HEK293T (cell line): ENCODE measurements around the gene SIPA1L3.

Source experiments
- BHLHE40 ChIP-seq: fragments of 450-650 bp; IDR thresholded peaks from 2 replicates; pipeline ENCODE4 v1.6.1; 2016; ENCODE audit warnings: mild to moderate bottlenecking, moderate library complexity, borderline replicate concordance
- HDGF ChIP-seq: fragments of 450-650 bp; IDR thresholded peaks from 2 replicates; pipeline ENCODE4 v1.6.1; 2017; ENCODE audit warnings: antibody characterized with exemption, borderline replicate concordance
- LEF1 ChIP-seq: fragments of 450-650 bp; IDR thresholded peaks from 2 replicates; pipeline ENCODE4 v1.6.1; 2017; ENCODE audit warnings: mild to moderate bottlenecking, borderline replicate concordance
- SP1 ChIP-seq: fragments of 450-650 bp; IDR thresholded peaks from 2 replicates; pipeline ENCODE4 v1.6.1; 2017
- TARDBP ChIP-seq: fragments of 450-650 bp; IDR thresholded peaks from 2 replicates; pipeline ENCODE4 v1.6.1; 2016
- TF ChIP-seq, protein P1 (sequence below): fragments of 450-650 bp; IDR thresholded peaks from 2 replicates; pipeline ENCODE4 v1.6.1; 2016

DNA sequence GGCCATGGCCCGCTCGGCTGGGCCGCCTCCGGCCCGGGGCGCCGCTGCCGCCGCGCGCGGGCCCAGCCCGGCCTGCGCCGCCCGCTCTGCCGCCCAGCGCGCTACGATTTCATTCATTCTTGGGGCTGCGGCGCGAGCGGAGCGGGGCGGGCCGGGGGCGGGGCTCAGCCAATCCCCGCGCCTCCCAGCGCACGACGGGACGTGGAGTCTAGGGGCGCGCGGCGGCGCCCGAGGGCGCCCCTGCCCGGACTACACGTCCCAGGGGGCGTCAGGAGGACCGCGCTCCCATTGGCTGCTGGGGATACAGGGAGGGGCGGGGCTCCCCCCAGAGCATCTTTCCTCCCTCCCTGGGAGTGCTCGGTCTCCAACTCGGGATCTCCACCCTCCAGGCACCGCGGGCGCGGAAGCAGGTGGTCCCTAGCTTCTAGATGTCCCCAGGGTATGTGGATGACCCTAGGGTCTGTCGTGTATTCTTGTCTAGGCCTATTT lies 322.6 kb downstream of the SIPA1L3 start:
- TF ChIP-seq SP1 (no peak), BHLHE40 (no peak), HDGF (no peak), LEF1 (no peak), TARDBP (no peak)
- TF ChIP-seq, protein P1, sequence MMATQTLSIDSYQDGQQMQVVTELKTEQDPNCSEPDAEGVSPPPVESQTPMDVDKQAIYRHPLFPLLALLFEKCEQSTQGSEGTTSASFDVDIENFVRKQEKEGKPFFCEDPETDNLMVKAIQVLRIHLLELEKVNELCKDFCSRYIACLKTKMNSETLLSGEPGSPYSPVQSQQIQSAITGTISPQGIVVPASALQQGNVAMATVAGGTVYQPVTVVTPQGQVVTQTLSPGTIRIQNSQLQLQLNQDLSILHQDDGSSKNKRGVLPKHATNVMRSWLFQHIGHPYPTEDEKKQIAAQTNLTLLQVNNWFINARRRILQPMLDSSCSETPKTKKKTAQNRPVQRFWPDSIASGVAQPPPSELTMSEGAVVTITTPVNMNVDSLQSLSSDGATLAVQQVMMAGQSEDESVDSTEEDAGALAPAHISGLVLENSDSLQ = no peak
